Measurements from ENCODE around the gene ENAM.
"Not testable (repeated sequence)": the region's sequence is repeated elsewhere in the genome, so short reads cannot be mapped to it uniquely, and the experiment has no call there.

Gene ENAM

DNA sequence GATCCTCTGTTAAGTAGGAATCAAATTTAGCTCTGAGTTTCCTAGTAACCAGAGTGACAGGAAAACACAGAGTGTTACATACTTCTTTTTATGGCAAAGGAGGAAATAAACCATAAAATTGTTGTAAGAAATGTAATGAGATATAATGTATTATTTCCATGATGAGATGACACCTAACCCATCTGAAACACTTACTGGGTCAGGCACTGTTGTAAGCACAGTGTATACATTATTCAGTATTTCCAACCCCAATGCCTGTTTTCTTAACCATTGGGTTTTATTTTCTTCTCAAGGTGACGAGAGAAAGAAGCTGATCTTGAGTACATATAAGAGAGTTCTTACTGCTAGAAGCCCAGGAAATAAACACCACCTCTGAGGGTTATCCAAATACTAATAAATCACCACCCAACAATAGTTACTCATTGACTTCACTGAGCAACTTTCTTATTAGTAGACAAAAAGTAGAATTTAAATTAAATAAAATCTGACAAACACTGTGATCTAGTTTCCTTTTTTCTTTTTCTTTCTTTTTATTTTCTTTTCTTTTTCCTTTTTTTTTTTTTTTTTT lies 4.2 kb upstream of the ENAM start:
- no peak for DNase-seq (ENCODE audit: low spot score)

DNA sequence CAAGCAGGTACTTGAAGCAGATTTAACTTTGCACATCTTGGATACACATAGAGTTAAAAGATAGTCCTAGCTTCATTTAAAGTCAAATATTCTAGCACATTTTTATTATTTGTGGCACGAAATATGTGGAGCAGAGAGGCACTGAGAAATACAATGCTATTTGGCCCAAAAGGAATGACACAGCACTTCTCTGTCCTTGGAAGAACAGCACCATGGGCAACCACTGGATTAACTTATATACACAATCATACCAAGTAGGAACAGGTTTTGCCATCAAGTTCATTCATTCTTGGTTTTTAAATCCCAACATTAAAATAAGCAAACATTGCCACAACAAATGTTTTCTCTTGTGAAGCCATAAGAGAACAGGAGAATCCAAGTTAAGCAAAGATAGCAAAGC lies 924 bp upstream of the ENAM start:
- no peak for DNase-seq (ENCODE audit: low spot score)

DNA sequence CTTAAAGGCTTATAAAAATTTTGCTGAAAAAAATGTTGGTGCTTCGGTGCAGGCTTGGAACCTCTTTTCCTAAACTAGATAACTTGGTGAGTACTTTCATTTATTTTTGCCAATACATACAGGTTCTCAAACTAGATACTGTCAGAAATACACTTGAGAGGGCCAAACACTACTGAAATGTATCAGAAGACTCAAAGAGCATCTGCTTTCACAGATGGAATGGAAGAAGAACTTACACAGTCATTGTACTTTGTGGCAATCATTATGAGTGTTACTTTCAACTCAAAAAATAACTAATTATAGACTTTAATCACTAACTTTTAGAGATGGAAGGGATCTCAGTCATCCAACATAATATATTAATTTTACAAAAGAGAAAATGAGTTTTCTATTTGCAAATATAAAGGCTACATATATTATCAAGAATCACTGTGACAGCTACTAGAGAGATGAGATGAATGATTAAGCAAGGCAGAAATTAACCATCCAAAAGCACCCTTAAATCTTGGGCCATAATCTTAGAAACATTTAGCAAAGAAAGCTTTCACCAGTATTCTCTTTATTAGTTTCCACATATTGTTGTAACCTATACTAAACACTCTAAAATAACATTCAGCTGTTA lies 1.0 kb downstream of the ENAM start:
- DNase-seq (ENCODE audit: low spot score): no peak

DNA sequence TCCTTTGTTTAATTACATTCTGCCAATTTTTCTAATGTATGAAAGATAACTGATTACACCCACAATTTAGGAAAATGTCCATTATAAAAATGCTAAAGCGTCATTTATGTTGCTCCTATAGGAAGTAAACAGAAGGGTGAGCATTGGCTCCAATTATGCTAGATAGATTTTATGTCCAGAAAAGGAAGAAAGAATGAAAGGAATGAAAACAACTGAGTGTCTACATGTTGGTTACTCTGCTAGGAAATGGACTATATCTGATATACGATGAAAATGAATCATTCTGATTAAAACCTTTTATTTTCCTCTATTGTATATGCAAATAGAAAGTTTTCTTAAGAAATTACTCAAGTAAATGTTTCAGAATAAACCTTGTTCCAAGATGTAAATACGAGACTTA lies 1.6 kb downstream of the ENAM start:
- no peak for DNase-seq (ENCODE audit: low spot score)

DNA sequence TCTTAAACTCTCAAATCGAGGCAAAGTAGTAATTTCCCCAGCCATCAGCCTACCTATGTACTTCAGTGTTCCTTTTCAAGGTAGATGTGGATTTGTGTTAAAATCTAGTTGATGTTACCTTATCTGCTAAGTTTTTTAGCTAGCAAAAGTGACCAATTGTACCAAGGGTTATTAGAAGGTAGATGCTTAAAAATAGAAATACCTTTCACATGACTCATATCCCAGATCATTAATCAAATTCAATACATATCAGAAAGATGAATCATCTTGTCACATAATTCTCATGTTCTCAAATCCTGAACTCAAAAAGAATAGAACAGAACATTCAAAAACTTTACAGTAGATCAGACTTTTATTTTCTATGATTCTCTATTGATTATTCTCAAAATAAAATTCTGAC lies 3.5 kb downstream of the ENAM start:
- DNase-seq (ENCODE audit: low spot score): no peak

DNA sequence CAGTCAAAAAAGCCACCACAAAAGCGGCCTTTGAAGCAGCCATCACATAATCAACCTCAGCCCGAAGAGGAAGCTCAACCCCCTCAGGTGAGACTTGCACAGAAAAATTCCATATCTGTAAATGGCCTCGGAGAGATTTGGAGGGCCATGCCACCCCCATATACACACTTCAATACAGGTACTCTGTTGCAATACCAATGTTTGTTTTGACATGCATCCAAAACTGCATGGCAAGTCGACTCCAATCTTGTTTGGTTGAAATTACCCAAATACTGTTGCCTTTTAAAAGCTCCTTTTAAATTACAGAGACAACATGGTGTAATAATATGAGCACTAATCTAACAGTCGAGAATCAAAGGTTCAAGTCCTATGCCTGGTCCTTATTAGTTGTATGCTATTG lies 5.9 kb downstream of the ENAM start:
- DNase-seq (ENCODE audit: low spot score): no peak

DNA sequence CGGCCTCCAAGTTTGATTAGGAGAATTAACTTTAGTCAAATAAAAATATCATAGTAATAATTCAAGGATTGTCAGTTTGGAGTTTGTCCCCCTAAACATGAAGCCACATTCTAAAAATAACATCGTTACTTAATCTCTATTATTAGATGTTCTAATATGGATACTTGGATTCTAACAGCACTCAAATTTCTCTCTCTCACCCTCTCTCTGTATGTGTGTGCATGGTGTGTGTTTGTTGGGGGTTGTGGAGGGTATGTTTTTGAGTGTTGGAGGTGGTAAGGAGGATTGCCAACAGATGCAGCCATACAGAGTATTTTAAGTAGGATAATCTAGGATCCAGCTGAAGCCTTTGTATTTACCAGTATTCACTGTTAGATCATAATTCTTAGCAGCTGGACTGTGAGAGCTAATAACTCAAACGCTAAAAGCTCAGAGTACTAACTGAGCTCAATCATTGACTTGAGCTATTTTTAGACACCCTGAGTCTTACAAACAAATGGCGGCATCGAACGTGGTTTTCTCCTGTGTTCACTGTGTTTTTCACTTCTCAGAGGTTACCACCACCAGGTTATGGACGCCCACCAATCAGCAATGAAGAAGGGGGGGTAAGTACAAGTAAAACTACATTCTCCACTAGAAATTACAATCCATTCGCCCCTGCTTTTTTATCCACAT lies 8.8 kb downstream of the ENAM start:
- no peak for DNase-seq (ENCODE audit: low spot score)

DNA sequence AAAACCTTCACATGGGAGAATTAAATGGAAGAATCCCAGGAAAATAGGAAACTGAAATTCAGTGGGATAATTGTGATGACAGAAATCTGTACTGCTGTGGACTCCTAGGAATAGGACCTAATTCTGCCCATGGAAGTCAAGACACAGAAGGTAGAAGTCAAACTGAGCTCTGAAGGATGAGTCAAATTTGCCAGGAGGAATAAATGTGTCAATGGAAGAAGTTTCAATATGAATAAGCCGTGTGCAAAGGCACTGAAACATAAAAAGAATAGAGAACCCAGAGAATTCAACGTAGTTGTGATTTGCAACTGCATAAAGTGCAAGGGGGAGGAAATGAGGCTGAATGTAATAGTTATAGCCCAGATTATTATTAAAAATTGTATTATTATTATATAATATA lies 11.6 kb downstream of the ENAM start:
- DNase-seq (ENCODE audit: low spot score): no peak

DNA sequence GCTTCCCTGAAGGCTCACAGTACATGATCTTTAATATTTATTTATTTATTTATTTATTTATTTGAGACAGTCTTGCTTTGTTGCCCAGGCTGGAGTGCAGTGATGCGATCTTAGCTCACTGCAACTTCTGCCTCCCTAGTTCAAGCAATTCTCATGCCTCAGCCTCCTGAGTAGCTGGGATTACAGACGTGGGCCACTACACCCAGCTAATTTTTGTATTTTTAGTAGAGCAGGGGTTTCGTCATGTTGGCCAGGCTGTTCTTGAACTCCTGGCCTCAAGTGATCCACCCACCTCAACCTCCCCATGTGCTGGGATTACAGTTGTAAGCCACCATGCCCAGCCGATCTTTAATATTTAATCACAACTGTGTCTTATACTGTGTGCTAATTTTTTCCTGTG lies 22.2 kb downstream of the ENAM start:
- not testable (repeated sequence) for DNase-seq (ENCODE audit: low spot score)

DNA sequence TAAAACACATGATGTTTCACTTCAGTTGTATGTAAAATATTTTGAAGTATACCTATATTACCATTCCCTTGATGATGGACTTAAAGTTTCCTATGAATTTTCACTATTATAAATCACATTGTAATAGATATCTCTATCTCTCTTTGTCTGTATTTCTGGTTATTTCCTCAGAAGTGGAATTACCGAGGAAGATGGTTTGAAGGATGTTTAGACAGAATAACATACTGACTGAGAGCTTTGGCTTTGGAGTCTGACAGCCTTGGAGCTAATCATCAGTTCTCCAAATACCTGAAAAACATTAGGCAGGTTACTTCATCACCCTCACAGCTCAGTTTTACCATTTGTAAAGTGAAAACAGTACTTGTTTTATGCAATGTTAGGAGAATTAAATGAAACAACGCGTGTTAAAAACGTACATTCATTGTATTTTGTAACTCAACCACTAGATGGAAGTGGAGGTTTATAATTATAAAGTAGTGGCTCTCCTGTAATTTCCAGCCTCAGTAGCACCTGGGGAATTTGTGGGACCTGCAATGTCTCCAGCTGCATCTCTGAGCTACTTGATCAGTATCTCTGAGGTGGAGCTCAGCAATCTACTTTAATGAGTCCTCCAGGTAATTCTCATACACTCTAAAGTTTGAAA lies 23.4 kb downstream of the ENAM start:
- peak; percentile 11 for DNase-seq (ENCODE audit: low spot score)

DNA sequence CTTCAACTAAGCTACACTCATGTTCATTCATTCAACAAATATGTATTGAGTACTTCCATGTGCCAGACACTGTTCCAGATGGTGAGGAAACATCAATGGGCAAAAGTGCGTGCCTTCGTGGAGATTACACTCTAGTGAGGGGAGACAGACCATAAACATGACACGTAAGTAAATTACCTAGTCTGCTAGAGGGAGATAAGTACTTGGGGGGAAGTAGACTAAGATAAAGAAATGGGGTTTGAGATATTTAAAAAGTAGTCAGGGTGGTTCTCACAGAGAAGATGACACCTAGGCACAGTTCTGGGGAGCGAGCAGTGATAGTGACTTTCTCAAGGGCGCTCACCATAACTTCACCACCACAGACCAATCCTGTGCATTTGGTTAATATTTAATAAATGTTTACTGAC lies 26.1 kb downstream of the ENAM start:
- no peak for DNase-seq (ENCODE audit: low spot score)

DNA sequence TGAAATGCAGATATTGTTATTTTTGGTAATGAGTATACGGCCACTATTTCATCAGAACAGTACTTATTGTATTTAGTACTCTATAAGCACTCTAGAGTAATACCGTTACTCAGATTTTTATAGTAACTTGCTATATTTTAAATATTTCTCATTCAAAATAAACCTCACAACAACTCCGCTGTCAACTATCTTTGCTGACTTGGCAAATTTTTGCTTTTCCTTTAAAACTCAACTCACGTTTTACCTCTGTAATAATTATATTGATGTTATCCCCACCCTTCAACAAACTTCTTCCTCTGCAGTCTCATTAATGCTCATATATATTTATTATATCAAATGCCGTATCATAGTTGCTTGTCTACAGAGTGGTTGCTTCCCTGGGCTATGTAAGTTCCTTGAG lies 28.8 kb downstream of the ENAM start:
- DNase-seq (ENCODE audit: low spot score): no peak

DNA sequence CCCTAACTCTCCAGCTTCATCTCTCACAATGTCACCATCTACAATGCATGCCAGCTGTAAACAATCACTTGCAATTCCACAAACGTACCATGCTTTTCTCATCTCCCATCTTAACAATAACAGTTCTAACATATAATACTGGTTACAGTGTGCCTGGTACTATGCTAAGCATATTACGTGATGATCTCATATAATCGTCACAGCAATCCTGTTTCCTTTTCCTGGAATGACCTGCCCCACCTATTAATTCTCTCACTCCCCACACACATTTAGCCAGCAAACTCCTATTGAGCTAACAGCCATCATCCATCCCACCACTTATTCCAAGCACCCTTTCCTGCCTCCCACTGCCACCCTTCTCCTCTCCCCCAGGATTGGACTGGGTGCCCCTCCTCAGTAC lies 29.9 kb downstream of the ENAM start:
- DNase-seq (ENCODE audit: low spot score): no peak

DNA sequence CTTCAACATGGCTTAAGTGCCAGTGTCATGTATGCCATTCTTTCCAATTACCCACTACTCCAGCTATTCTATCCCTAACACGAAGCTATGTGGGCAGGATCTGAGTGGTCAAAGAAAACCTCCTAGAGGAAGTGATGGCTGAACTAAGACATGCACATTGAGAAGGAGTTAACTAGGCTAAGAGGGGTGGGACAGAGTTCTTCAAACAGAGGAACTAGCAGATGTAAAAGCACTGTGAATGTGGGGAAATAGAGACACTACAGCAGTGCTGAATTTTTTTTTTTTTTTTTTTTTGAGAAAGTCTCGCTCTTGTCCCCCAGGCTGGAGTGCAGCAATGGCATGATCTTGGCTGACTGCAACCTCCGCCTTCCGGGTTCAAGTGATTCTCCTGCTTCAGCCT lies 31.6 kb downstream of the ENAM start:
- DNase-seq (ENCODE audit: low spot score): no peak

DNA sequence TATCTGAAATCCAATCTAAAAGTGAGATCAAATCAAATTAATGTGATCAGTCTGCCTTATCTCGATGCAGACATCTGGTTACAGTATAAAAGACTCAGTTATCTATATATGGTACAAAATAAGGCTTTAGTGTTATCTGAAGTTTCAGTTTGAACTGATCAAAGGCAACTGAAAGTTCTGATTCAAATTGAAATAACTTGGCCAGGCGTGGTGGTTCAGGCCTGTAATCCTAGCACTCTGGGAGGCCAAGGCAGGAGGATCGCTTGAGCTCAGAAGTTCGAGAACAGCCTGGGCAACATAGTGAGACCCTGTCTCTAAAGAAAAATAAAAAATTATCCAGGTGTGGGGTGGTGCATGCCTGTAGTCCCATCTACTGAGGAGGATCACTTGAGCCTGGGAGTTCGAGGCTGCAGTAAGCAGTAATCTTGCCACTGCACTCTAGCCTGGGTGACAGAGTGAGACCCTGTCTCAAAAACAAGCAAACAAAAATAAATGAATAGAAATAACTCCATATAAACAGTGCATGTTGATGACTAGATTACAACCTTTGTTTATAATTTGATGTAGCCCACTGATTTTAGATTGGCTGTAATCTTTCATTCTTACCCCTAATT lies 32.9 kb downstream of the ENAM start:
- DNase-seq (ENCODE audit: low spot score): not testable (repeated sequence)

DNA sequence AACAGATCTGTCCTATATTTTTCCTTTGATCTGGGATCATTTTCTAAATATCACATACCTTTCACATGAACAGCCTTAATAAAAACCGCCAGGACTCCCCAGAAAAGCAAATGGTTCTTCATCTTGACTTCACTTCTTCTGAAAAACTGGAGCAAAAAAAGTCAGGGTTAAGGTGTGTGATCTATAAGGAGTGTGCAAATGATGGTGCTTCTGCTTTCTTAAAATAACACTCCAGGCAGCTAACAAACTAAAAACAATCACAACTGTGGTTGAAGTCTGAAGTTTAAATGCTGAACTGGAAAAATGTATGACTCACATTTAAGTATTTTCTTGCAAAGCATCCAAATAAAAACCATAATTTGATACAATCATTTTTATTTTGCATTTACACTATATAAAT lies 37.8 kb downstream of the ENAM start, which contains the start of gene JCHAIN:
Gene JCHAIN (minus strand): TSS at position 140 of the 400 bp plus-strand sequence. CDS start 18 bp downstream, at position 122.
- no peak for DNase-seq (ENCODE audit: low spot score)

DNA sequence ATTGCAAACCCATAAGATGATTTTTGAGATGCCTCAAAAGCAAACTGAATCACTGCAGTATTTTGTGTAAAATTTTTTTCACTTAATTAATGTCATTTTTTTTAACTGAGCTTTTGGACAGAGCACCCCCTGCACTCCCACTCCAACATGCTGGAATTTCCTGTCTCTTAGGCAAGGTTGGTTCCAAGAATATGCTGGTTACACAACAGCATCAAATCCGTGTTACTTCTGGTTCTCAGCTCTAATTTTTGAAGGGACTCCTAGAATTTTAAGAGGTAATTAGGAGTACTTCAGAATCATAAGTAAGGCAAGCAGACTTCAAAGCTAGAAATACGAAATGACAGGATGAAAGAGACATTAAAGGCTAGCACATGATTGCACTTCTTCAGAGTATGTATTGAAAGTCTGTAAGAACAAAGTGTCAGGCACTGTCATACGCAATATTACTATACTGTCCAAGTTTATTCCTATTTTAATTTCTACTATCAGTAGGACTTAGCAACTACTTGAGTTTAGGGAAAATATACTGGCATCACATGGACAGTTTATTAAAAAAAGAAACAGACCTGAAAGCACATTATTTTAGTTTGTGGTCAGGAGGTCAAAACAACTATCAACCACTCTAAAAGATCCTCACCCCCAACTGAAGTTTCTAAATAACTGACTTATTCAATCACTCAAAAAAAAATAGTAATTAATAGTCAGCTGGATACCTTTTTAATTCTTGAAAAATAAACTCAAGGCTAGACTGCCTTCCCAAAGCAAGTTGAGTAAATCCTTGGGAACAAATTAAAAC lies 39.4 kb downstream of the ENAM start:
- no peak for DNase-seq (ENCODE audit: low spot score)

DNA sequence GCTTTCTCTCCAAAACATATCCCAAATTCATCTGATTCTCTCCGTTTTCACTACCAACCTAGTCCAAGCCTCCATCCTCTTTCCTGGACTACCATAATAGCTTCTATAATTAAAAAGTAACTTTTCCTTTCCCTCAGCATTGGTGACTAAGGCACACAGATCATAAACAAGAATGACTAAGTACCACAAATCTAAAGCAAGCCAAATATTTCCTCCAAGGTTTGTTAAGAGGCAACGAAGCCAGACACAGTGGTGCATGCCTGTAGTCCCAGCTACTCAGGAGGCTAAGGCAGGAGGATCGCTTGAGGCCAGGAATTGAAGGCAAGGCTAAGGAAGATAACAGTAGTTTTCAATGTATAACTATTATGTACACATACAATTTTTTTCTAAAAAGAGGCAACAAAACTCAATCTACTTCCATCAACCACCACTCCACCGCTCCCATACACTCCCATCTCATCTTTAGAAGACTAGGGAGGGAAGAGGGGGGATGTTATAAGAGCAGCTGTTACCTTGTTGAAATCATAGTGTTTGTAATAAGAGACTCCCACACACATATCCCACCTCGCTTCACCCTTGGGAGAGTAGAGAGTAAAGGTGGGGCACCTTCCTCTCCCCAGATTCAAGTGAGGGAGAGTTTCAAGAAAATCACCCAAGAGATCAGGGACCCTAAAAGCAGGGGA lies 41.9 kb downstream of the ENAM start:
- no peak for DNase-seq (ENCODE audit: low spot score)

DNA sequence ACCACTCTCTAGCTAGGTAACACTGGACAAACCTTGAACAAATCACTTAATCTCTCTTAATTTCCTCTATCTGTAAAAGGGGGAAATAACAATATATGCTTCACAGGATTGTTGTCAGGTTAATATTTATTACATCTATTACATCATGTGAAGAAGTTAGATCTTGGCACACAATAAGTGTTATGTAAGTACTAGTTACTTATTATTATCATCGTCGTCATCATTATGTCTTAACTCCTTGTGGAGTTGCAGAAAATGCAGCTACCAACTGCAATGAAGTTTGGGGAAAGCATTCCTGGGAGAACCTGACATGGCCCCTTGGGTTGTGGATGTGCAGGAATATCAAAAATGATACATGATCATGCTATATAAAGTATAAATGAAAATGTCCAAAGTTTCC lies 42.5 kb downstream of the ENAM start:
- no peak for DNase-seq (ENCODE audit: low spot score)

DNA sequence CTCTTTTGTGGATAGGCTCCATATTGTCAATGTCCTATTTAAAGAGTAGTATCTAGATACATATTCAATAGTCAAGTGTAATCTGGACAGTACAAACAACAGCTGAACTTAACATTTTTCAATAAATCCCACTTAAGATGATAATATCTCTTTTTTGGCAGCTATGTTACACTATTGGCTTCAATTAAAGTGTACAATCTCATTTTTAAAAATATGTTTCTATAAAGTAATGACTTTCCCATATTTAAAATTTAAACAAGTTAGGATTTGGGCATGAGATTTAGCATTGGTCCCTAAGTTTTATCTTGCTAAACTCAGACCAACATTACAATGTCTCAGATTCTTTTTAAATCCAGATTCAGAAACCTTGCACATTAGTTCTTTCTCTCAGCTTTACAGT lies 45.6 kb downstream of the ENAM start:
- no peak for DNase-seq (ENCODE audit: low spot score)

DNA sequence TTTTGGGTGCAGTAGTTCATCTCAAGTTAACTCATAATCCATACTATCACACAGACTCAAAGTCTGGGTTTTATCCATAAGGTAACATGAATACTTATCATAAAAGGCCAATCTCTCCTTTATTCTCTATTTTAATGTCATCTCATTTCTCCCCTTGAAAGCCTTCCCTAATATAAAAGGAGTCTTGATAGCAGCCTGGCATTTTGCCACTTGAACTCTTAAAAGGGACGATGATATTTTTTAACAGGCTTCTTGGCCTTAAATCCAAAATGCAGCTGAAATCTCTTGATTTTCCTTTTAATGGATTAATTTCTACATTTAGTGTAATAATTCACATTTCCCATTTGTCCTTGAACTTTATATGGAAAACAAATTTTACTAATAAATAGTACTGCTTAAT lies 46.2 kb downstream of the ENAM start:
- DNase-seq (ENCODE audit: low spot score): no peak

All from Ammon's horn (tissue), 1 donor.